ENCODE measurements around the gene DNAH2.

DNA sequence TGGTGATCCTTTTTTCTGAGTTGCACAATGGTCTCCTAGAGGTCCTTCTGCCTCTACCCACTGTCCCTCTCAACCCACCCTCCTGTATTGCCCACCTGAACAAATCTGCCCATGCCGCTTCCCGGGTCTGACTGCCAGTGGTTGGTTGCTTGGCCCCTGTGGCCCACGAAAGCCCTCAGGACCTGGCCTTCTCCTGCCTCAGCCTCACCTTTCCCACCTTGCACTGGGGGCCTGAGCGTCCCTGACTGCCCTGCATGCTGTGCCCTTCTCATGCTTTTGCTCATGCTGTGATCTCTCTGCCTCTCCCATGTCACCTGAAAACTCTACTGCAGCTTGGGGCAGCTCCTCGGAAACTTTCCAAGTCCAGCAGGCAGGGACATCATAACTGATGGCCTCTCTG, 102.7 kb downstream of the DNAH2 start:
- TF ChIP-seq, protein P1, sequence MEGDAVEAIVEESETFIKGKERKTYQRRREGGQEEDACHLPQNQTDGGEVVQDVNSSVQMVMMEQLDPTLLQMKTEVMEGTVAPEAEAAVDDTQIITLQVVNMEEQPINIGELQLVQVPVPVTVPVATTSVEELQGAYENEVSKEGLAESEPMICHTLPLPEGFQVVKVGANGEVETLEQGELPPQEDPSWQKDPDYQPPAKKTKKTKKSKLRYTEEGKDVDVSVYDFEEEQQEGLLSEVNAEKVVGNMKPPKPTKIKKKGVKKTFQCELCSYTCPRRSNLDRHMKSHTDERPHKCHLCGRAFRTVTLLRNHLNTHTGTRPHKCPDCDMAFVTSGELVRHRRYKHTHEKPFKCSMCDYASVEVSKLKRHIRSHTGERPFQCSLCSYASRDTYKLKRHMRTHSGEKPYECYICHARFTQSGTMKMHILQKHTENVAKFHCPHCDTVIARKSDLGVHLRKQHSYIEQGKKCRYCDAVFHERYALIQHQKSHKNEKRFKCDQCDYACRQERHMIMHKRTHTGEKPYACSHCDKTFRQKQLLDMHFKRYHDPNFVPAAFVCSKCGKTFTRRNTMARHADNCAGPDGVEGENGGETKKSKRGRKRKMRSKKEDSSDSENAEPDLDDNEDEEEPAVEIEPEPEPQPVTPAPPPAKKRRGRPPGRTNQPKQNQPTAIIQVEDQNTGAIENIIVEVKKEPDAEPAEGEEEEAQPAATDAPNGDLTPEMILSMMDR (IDR thresholded peaks at IDR 0.05), result no peak
- TF ChIP-seq POLR2A (IDR thresholded peaks at IDR 0.05), result no peak
